Measurements from ENCODE around the gene MACF1. TPM values are rescaled to one million over a fixed set of nuclear protein-coding genes. Genes with fewer than 3 reads are reported as not detected.
A peak's percentile ranks its signal among the peaks of the same experiment; 100 is the strongest.

MACF1 gene
- total and polyA plus RNA-seq, 12 donors = 85.3 to 379 (median 305) TPM

GRCh38 chr1:39379187-39379586 is 174.7 kb downstream of the MACF1 start:
- no peak for DNase-seq
- Histone ChIP-seq H3K27ac (no peak overlapping the region), H3K36me3 (peaks cover 0 to 100% (median 72%) of the 10 kb centered on the region in 9 donors), H3K4me1 (peaks cover 0 to 10% (median 7%) of the 10 kb centered on the region in 9 donors), H3K4me3 (no peak overlapping the region), H3K9me3 (no peaks in the 10 kb centered on the region), H3K27me3 (no peaks in the 10 kb centered on the region)
- intact Hi-C loops (cut with DNase I) = loop anchor here in 2 of 10 donors (5.0 to 10.0 kb wide), 2 partner anchors 33 to 56 kb away; no protein-coding TSS in a partner anchor
- TF ChIP-seq CTCF (IDR thresholded peaks at IDR 0.05) = no peak
- WGBS, 2 donors = 73 to 75% methylated on average over 2 of the region's 2 CpGs
- ATAC-seq = no peak

- ATAC-seq = no peak
- no peak for TF ChIP-seq CTCF (IDR thresholded peaks at IDR 0.05)
- no peaks in the 10 kb centered on the region for H3K27me3 ChIP-seq
- no peaks in the 10 kb centered on the region for H3K9me3 ChIP-seq
- intact Hi-C loops (cut with DNase I) = no loop called here
- peak overlapping the region in 1 of 10 donors; percentile 11 for H3K27ac ChIP-seq
- no peak for DNase-seq
- peaks cover 0 to 17% (median 7%) of the 10 kb centered on the region in 9 donors for H3K4me1 ChIP-seq
- peaks cover 0 to 100% (median 80%) of the 10 kb centered on the region in 9 donors for H3K36me3 ChIP-seq
- H3K4me3 ChIP-seq = no peak overlapping the region
These were observed 175.5 kb downstream of the MACF1 start for GRCh38 chr1:39380036-39380435.

- no peaks in the 10 kb centered on the region for H3K9me3 ChIP-seq
- H3K27me3 ChIP-seq = no peaks in the 10 kb centered on the region
- no peak overlapping the region for H3K4me3 ChIP-seq
- 31 to 47% methylated on average over 5 of the region's 5 CpGs for WGBS, 2 donors
- DNase-seq (peak; percentile 35 to 43), ATAC-seq (peak in 6 of 8 donors; percentile 21 to 72 (median 45))
- H3K36me3 ChIP-seq = peaks cover 0 to 100% (median 84%) of the 10 kb centered on the region in 9 donors
- peak overlapping the region in 4 of 10 donors; percentile 4 to 46 (median 42) for H3K27ac ChIP-seq
- TF ChIP-seq CTCF (IDR thresholded peaks at IDR 0.05) = no peak
- peaks cover 0 to 23% (median 7%) of the 10 kb centered on the region in 9 donors for H3K4me1 ChIP-seq
- intact Hi-C loops (cut with DNase I) = no loop called here
These were observed 177.3 kb downstream of the MACF1 start for GRCh38 chr1:39381839-39382238.

GRCh38 chr1:39384305-39384704 is 179.8 kb downstream of the MACF1 start:
- intact Hi-C loops (cut with DNase I) = no loop called here
- WGBS, 2 donors = 89 to 93% methylated on average over 2 of the region's 2 CpGs
- H3K27me3 ChIP-seq = no peaks in the 10 kb centered on the region
- peaks cover 0 to 23% (median 7%) of the 10 kb centered on the region in 9 donors for H3K4me1 ChIP-seq
- ATAC-seq = no peak
- H3K36me3 ChIP-seq = peaks cover 0 to 100% (median 90%) of the 10 kb centered on the region in 9 donors
- TF ChIP-seq CTCF (IDR thresholded peaks at IDR 0.05) = no peak
- no peak for DNase-seq
- H3K9me3 ChIP-seq = no peaks in the 10 kb centered on the region
- H3K4me3 ChIP-seq = no peak overlapping the region
- peak overlapping the region in 2 of 10 donors; percentile 20 to 51 for H3K27ac ChIP-seq

Measured in heart right ventricle (tissue), 16 donors.